DMS 273 (cell line): ENCODE data around the gene RIOK3.

Source experiments
- DNase-seq: peaks from one replicate; lab custom pipeline; 2025; ENCODE audit not compliant: unreplicated experiment; lab: John Stamatoyannopoulos, UW

RIOK3 gene

GRCh38 chr18:23526501-23527063, 73.5 kb downstream of the RIOK3 start:
- DNase-seq: no peak

GRCh38 chr18:23528580-23529472, 75.7 kb downstream of the RIOK3 start:
- no peak for DNase-seq

- DNase-seq: no peak
These were observed 76.5 kb downstream of the RIOK3 start for GRCh38 chr18:23529604-23530003.

- no peak for DNase-seq
These were observed 77.1 kb downstream of the RIOK3 start for GRCh38 chr18:23530195-23530594.

- no peak for DNase-seq
These were observed 78.8 kb downstream of the RIOK3 start for GRCh38 chr18:23531912-23532311.
